ENCODE measurements around the gene MEIKIN. TPM values are rescaled to one million over a fixed set of nuclear protein-coding genes. Genes with fewer than 3 reads are reported as not detected.
"Not testable (repeated sequence)": the region's sequence is repeated elsewhere in the genome, so short reads cannot be mapped to it uniquely, and the experiment has no call there.

MEIKIN gene
- total and polyA plus RNA-seq, 7 donors, result 0.77 TPM; not detected in 6

DNA sequence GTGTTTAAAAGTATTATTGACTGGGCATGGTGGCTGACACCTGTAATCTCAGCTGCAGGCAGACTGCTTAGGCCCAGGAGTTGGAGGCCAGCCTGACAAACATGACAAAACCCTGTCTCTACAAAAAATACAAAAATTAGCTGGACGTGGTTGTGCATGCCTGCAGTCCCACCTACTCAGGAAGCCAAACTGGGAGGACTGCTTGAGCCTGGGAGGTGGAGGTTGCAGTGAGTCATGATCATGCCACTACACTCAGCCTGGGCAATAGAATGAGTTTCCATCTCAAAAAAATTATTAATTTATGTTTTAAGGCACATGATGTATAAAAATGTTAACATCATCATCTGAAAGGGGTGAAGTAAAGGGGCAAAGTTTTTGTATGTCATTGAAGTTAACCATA is 98.9 kb downstream of the MEIKIN start:
- DNase-seq (no peak), ATAC-seq (no peak)
- 44 to 73% (median 54%) methylated on average over 1 of the region's 1 CpG for WGBS, 3 donors
- no peak for TF ChIP-seq CTCF (IDR thresholded peaks at IDR 0.05)
- Histone ChIP-seq H3K27me3 (ENCODE audit: insufficient read depth in 3 of 3, low read length in 2 of 3) (no peaks in the 10 kb centered on the region), H3K4me3 (no peak overlapping the region), H3K9me3 (peaks cover 18% of the 10 kb centered on the region), H3K36me3 (ENCODE audit: insufficient read depth in 1 of 2, low read depth in 1 of 2) (no peaks in the 10 kb centered on the region), H3K27ac (no peak overlapping the region), H3K4me1 (no peaks in the 10 kb centered on the region)
- intact Hi-C loops (cut with DNase I), result no loop called here

- ATAC-seq (no peak), DNase-seq (no peak)
- peaks cover 18% of the 10 kb centered on the region for H3K9me3 ChIP-seq
- no peaks in the 10 kb centered on the region for H3K36me3 ChIP-seq (ENCODE audit: insufficient read depth in 1 of 2, low read depth in 1 of 2)
- intact Hi-C loops (cut with DNase I), result no loop called here
- H3K4me1 ChIP-seq, result no peaks in the 10 kb centered on the region
- H3K27ac ChIP-seq, result no peak overlapping the region
- H3K4me3 ChIP-seq, result no peak overlapping the region
- no peak for TF ChIP-seq CTCF (IDR thresholded peaks at IDR 0.05)
- H3K27me3 ChIP-seq (ENCODE audit: insufficient read depth in 3 of 3, low read length in 2 of 3), result no peaks in the 10 kb centered on the region
Observed at GRCh38 chr5:131845828-131846227, 99.6 kb downstream of the MEIKIN start.

- ATAC-seq; H3K4me3 ChIP-seq; DNase-seq; H3K36me3 ChIP-seq (ENCODE audit: insufficient read depth in 1 of 2, low read depth in 1 of 2); H3K27me3 ChIP-seq (ENCODE audit: insufficient read depth in 3 of 3, low read length in 2 of 3); H3K4me1 ChIP-seq; intact Hi-C loops (cut with DNase I); H3K27ac ChIP-seq; H3K9me3 ChIP-seq: not testable (repeated sequence)
- WGBS, 3 donors, result 71 to 100% (median 86%) methylated on average over 1 of the region's 1 CpG
Observed at GRCh38 chr5:131842971-131843370, 102.5 kb downstream of the MEIKIN start.

- DNase-seq; intact Hi-C loops (cut with DNase I); H3K9me3 ChIP-seq; H3K27ac ChIP-seq; H3K27me3 ChIP-seq (ENCODE audit: insufficient read depth in 3 of 3, low read length in 2 of 3); H3K36me3 ChIP-seq (ENCODE audit: insufficient read depth in 1 of 2, low read depth in 1 of 2); H3K4me1 ChIP-seq; H3K4me3 ChIP-seq; ATAC-seq: not testable (repeated sequence)
- WGBS, 3 donors, result 83 to 95% (median 88%) methylated on average over 2 of the region's 2 CpGs
Observed at GRCh38 chr5:131832702-131833101, 112.8 kb downstream of the MEIKIN start.

DNA sequence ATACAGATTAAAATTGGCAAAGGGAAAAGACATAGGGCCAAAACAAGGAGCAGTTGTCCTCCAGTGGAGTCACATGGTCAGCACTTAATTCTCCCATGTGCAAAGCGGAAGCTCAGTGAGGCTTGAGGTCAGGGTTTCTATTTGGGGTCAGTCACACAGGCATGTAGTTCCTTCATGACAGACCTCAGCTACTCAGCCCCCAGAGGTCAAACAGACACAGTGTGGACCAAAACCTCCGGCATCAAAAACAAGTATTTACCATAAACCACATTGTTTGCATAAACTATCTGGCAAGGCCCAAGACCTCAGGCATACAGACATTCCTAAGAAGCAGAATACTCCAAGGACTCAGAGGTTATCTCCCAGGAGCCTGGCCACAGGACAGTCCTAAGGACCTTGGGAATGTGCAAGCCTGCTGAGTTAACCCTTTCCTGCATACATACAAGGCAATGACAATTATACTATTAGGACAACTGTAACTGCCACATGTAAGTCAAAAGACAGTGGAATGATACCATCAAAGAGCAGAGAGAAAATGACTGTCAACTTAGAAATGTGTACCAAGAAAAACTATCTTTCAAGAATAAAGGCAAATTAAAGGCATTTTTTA is 120.0 kb downstream of the MEIKIN start:
- ATAC-seq (no peak), DNase-seq (no peak)
- no peaks in the 10 kb centered on the region for H3K27me3 ChIP-seq (ENCODE audit: insufficient read depth in 3 of 3, low read length in 2 of 3)
- H3K4me1 ChIP-seq, result no peaks in the 10 kb centered on the region
- no peak overlapping the region for H3K4me3 ChIP-seq
- WGBS, 3 donors, result 72 to 86% (median 84%) methylated on average over 2 of the region's 2 CpGs
- intact Hi-C loops (cut with DNase I), result no loop called here
- H3K27ac ChIP-seq, result no peak overlapping the region
- H3K36me3 ChIP-seq (ENCODE audit: insufficient read depth in 1 of 2, low read depth in 1 of 2), result no peaks in the 10 kb centered on the region
- TF ChIP-seq CTCF (IDR thresholded peaks at IDR 0.05), result no peak
- H3K9me3 ChIP-seq, result no peaks in the 10 kb centered on the region

GRCh38 chr5:131824631-131825030 is 120.8 kb downstream of the MEIKIN start:
- intact Hi-C loops (cut with DNase I), result no loop called here
- 92 to 97% (median 95%) methylated on average over 1 of the region's 1 CpG for WGBS, 3 donors

More at GRCh38 chr5:131824631-131825030, 120.8 kb downstream of the MEIKIN start:
- no peaks in the 10 kb centered on the region for H3K27me3 ChIP-seq (ENCODE audit: insufficient read depth in 3 of 3, low read length in 2 of 3)
- H3K4me1 ChIP-seq, result no peaks in the 10 kb centered on the region
- no peak for TF ChIP-seq CTCF (IDR thresholded peaks at IDR 0.05)
- no peak overlapping the region for H3K27ac ChIP-seq
- ATAC-seq (no peak), DNase-seq (no peak)
- no peaks in the 10 kb centered on the region for H3K9me3 ChIP-seq
- no peak overlapping the region for H3K4me3 ChIP-seq
- H3K36me3 ChIP-seq (ENCODE audit: insufficient read depth in 1 of 2, low read depth in 1 of 2), result no peaks in the 10 kb centered on the region
